Coronary artery (tissue), 2 donors: ENCODE results near the gene NCF2.

ENCODE experiments used
- DNase-seq: peaks from one replicate; pipeline ENCODE4 v3.0.0-alpha.2; 2017; ENCODE audit warnings: low spot score
- H3K27ac ChIP-seq, 2 donors: fragments of 200-600 bp; sonication (generic); one replicate each; pipeline ENCODE4 v1.5.1; 2016 to 2019
- H3K4me3 ChIP-seq: fragments of 200-600 bp; sonication (generic); 2 replicates; pipeline ENCODE4 v1.5.1; 2016; ENCODE audit warnings: mild to moderate bottlenecking, moderate library complexity
- CTCF ChIP-seq: fragments of 200-600 bp; sonication (generic); IDR thresholded peaks from one replicate; pipeline ENCODE4 v1.5.1; 2019; ENCODE audit warnings: antibody characterized with exemption

NCF2 gene

GRCh38 chr1:183506561-183506960, 83.7 kb downstream of the NCF2 start:
- TF ChIP-seq CTCF: no peak
- Histone ChIP-seq H3K27ac (no peak overlapping the region), H3K4me3 (no peak overlapping the region)
- no peak for DNase-seq
